OCI-LY3 (cell line): Measurements from ENCODE around the gene FERMT3.

Experiments
- H2AFZ ChIP-seq: fragments of 200-600, 300-600 bp; shearing (Covaris generic); 2 replicates; pipeline ENCODE4 v1.6.0; 2014; ENCODE audit warnings: antibody characterized with exemption, low read depth, low read length
- H3K27ac ChIP-seq: fragments of 200-600, 300-600 bp; sonication (generic); 2 replicates; pipeline ENCODE4 v1.5.1; 2014; ENCODE audit warnings: mild to moderate bottlenecking, low read length, moderate library complexity, mixed read lengths
- H3K27me3 ChIP-seq: fragments of 200-600, 300-600 bp; sonication (generic); 2 replicates; pipeline ENCODE4 v1.6.1; 2014; ENCODE audit warnings: low read depth, low read length, mixed read lengths
- H3K36me3 ChIP-seq: fragments of 200-600, 300-600 bp; sonication (generic); replicated peaks from 2 replicates; pipeline ENCODE3; 2014; ENCODE audit warnings: low read depth, low read length, mixed read lengths
- H3K4me1 ChIP-seq: fragments of 300-600, 200-600 bp; sonication (generic); 2 replicates; pipeline ENCODE4 v1.6.1; 2014; ENCODE audit warnings: low read length, mixed read lengths
- H3K4me2 ChIP-seq: fragments of 200-600, 300-600 bp; sonication (generic); 2 replicates; pipeline ENCODE4 v1.6.1; 2014; ENCODE audit warnings: low read length, mixed read lengths
- H3K4me3 ChIP-seq: fragments of 300-600, 200-600 bp; sonication (generic); 2 replicates; pipeline ENCODE4 v1.5.1; 2014; ENCODE audit warnings: antibody characterized with exemption, mild to moderate bottlenecking, low read length, moderate library complexity
- H3K79me2 ChIP-seq: fragments of 300-600, 200-600 bp; shearing (Covaris generic); 2 replicates; pipeline ENCODE4 v1.6.1; 2014; ENCODE audit warnings: mild to moderate bottlenecking, low read length, mixed read lengths
- H3K9ac ChIP-seq: fragments of 300-600, 200-600 bp; shearing (Covaris generic); 2 replicates; pipeline ENCODE4 v1.6.0; 2014; ENCODE audit warnings: mild to moderate bottlenecking, low read length, moderate library complexity
- H3K9me3 ChIP-seq: fragments of 200-600, 300-600 bp; shearing (Covaris generic); 2 replicates; pipeline ENCODE4 v1.6.1; 2014; ENCODE audit warnings: low read length, mixed read lengths; ENCODE audit not compliant: insufficient read depth
- H4K20me1 ChIP-seq: fragments of 200-600, 300-600 bp; sonication (generic); 2 replicates; pipeline ENCODE4 v1.6.1; 2016; ENCODE audit warnings: low read length, mixed read lengths; ENCODE audit not compliant: insufficient read depth
- CTCF ChIP-seq: fragments of 200-600, 300-600 bp; sonication (generic); IDR thresholded peaks from 2 replicates; pipeline ENCODE4 v1.5.1; 2014; ENCODE audit warnings: antibody characterized with exemption, low read length, low read depth
- EZH2phosphoT487 ChIP-seq: fragments of 200-600 bp; shearing (Covaris generic); IDR thresholded peaks from 2 replicates; pipeline ENCODE4 v1.6.1; 2018; ENCODE audit warnings: antibody characterized with exemption, mixed run types, low read depth

The FERMT3 gene

GRCh38 chr11:64255135-64256128 lies 48.9 kb downstream of the FERMT3 start:
- Histone ChIP-seq H3K27ac (no peak overlapping the region), H3K36me3 (peaks cover 31% of the 10 kb centered on the region), H3K79me2 (peaks cover 22% of the 10 kb centered on the region), H3K4me3 (no peak overlapping the region), H4K20me1 (peaks cover 11% of the 10 kb centered on the region; the same call in 1 of the 2 replicates), H3K27me3 (no peaks in the 10 kb centered on the region), H3K4me2 (no peak overlapping the region), H3K4me1 (peaks cover 36% of the 10 kb centered on the region), H3K9ac (no peak overlapping the region), H2AFZ (no peak overlapping the region), H3K9me3 (no peaks in the 10 kb centered on the region)
- TF ChIP-seq EZH2phosphoT487, result no peak
- TF ChIP-seq CTCF, result no peak

- Histone ChIP-seq H3K9me3 (no peaks in the 10 kb centered on the region), H3K36me3 (peaks cover 37% of the 10 kb centered on the region), H3K9ac (no peak overlapping the region)
Observed at GRCh38 chr11:64256300-64256699, 49.8 kb downstream of the FERMT3 start.

GRCh38 chr11:64258356-64258755 lies 51.8 kb downstream of the FERMT3 start:
- H3K79me2 ChIP-seq, result peaks cover 4% of the 10 kb centered on the region
- no peaks in the 10 kb centered on the region for H3K9me3 ChIP-seq
- 0 out of 2 replicates have a peak, but pooled peaks cover 5% of the 10 kb centered on the region for H4K20me1 ChIP-seq
- no peaks in the 10 kb centered on the region for H3K27me3 ChIP-seq
- no peak overlapping the region for H3K27ac ChIP-seq
- H3K4me1 ChIP-seq, result peaks cover 23% of the 10 kb centered on the region
- no peak overlapping the region for H3K4me3 ChIP-seq
- no peak overlapping the region for H2AFZ ChIP-seq
- no peak overlapping the region for H3K9ac ChIP-seq
- H3K4me2 ChIP-seq, result no peak overlapping the region
- H3K36me3 ChIP-seq, result peaks cover 56% of the 10 kb centered on the region
- TF ChIP-seq EZH2phosphoT487, result no peak

More at GRCh38 chr11:64256300-64256699, 49.8 kb downstream of the FERMT3 start:
- Histone ChIP-seq H3K4me1 (peaks cover 33% of the 10 kb centered on the region), H4K20me1 (peaks cover 11% of the 10 kb centered on the region; the same call in 1 of the 2 replicates), H3K27ac (no peak overlapping the region), H3K79me2 (peaks cover 22% of the 10 kb centered on the region), H3K27me3 (no peaks in the 10 kb centered on the region), H3K4me2 (no peak overlapping the region), H3K4me3 (no peak overlapping the region), H2AFZ (no peak overlapping the region)
- no peak for TF ChIP-seq EZH2phosphoT487
- TF ChIP-seq CTCF, result no peak

- H3K36me3 ChIP-seq, result peaks cover 59% of the 10 kb centered on the region
- H3K79me2 ChIP-seq, result no peaks in the 10 kb centered on the region
- no peaks in the 10 kb centered on the region for H4K20me1 ChIP-seq
- H3K9ac ChIP-seq, result peak overlapping the region; percentile 42; the same call in 1 of the 2 replicates
- peak overlapping the region; percentile 38; the same call in 1 of the 2 replicates for H3K4me2 ChIP-seq
- TF ChIP-seq EZH2phosphoT487, result no peak
- no peak for TF ChIP-seq CTCF
- no peaks in the 10 kb centered on the region for H3K9me3 ChIP-seq
- H2AFZ ChIP-seq, result no peak overlapping the region
- H3K4me1 ChIP-seq, result peaks cover 19% of the 10 kb centered on the region
- no peak overlapping the region for H3K4me3 ChIP-seq
- peak overlapping the region; percentile 74 for H3K27ac ChIP-seq
- no peaks in the 10 kb centered on the region for H3K27me3 ChIP-seq
Observed at GRCh38 chr11:64258946-64259532, 52.5 kb downstream of the FERMT3 start.
